Gastroesophageal sphincter (tissue), 3 donors: Measurements from ENCODE around the gene PCDHGA1.

Source experiments
- POLR2A ChIP-seq, 2 donors: fragments of 450-650 bp; IDR thresholded peaks; one replicate each; pipeline ENCODE4 v1.6.1; 2017; ENCODE audit warnings: antibody characterized with exemption in 2 of 2, mild to moderate bottlenecking in 2 of 2, moderate library complexity in 1 of 2
- POLR2AphosphoS5 ChIP-seq: sonication (generic); formaldehyde crosslinking; IDR thresholded peaks from one replicate; pipeline ENCODE4 v1.6.1; 2017; ENCODE audit warnings: antibody characterized with exemption
- TF ChIP-seq, protein P1 (sequence below), 4 experiments: fragments of 200-600 bp in 2 of 4; fragments of 450-650 bp in 2 of 4; sonication (generic) in 1 of 4; IDR thresholded peaks; one replicate each; pipeline ENCODE4 v1.5.1; 2017 to 2019; ENCODE audit warnings: antibody characterized with exemption in 4 of 4, mild to moderate bottlenecking in 2 of 4, moderate library complexity in 2 of 4

- TF ChIP-seq, protein P1, sequence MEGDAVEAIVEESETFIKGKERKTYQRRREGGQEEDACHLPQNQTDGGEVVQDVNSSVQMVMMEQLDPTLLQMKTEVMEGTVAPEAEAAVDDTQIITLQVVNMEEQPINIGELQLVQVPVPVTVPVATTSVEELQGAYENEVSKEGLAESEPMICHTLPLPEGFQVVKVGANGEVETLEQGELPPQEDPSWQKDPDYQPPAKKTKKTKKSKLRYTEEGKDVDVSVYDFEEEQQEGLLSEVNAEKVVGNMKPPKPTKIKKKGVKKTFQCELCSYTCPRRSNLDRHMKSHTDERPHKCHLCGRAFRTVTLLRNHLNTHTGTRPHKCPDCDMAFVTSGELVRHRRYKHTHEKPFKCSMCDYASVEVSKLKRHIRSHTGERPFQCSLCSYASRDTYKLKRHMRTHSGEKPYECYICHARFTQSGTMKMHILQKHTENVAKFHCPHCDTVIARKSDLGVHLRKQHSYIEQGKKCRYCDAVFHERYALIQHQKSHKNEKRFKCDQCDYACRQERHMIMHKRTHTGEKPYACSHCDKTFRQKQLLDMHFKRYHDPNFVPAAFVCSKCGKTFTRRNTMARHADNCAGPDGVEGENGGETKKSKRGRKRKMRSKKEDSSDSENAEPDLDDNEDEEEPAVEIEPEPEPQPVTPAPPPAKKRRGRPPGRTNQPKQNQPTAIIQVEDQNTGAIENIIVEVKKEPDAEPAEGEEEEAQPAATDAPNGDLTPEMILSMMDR (IDR thresholded peaks at IDR 0.05): no peak
- TF ChIP-seq POLR2A (IDR thresholded peaks at IDR 0.05) (no peak), POLR2AphosphoS5 (no peak)
These were observed 8.1 kb upstream of the PCDHGA1 start for GRCh38 chr5:141322261-141322660.
